Measurements from ENCODE around the gene CACNA1C. TPM values are rescaled to one million over a fixed set of nuclear protein-coding genes. Genes with fewer than 3 reads are reported as not detected.

The CACNA1C gene
- total RNA-seq, 2 donors from 2014 or later, result 0.84 to 10.2 TPM

DNA sequence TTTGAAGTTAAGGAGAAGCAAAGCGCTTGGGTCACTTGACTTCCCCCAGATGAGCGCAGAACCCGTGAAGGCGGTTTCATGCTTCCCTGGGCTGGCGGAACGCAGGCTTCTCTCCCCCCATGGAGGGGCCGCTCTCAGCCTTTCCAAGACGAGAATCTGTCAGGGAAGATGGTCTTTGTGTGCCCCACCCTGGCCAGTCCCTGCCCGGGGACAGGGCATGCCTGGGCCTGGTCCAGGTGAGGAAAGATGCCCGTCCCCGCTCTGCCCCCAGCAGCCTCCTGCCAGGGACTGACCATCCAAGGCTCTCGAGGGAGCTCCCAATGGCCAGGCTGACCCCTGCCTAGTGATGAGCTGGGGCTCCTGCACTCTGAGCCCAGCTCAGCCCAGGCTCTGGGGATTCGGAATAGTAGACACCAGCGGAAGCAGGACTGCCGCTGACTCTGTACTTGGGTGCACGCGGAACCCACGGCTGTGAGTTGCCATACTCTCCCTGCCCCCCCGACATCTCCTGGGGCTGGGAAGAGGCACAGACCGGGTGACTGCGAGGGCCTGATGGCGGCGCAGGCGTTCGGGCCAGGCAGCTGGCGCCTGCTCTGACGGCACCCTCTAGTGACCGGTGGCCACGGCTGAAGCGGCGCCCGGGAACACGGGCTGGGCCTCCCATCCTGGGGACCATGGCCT lies 599.8 kb downstream of the CACNA1C start:
- intact Hi-C loops (cut with DNase I), result no loop called here
- Histone ChIP-seq H3K36me3 (no peaks in the 10 kb centered on the region), H3K9ac (ENCODE audit: low read depth in 2 of 2, low read length in 2 of 2) (no peak overlapping the region), H3K27ac (no peak overlapping the region), H3K4me3 (no peak overlapping the region), H3K9me3 (no peaks in the 10 kb centered on the region), H3K4me1 (no peaks in the 10 kb centered on the region), H3K27me3 (no peaks in the 10 kb centered on the region)
- TF ChIP-seq, protein P1, sequence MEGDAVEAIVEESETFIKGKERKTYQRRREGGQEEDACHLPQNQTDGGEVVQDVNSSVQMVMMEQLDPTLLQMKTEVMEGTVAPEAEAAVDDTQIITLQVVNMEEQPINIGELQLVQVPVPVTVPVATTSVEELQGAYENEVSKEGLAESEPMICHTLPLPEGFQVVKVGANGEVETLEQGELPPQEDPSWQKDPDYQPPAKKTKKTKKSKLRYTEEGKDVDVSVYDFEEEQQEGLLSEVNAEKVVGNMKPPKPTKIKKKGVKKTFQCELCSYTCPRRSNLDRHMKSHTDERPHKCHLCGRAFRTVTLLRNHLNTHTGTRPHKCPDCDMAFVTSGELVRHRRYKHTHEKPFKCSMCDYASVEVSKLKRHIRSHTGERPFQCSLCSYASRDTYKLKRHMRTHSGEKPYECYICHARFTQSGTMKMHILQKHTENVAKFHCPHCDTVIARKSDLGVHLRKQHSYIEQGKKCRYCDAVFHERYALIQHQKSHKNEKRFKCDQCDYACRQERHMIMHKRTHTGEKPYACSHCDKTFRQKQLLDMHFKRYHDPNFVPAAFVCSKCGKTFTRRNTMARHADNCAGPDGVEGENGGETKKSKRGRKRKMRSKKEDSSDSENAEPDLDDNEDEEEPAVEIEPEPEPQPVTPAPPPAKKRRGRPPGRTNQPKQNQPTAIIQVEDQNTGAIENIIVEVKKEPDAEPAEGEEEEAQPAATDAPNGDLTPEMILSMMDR (IDR thresholded peaks at IDR 0.05), result no peak
- no peak for DNase-seq

DNA sequence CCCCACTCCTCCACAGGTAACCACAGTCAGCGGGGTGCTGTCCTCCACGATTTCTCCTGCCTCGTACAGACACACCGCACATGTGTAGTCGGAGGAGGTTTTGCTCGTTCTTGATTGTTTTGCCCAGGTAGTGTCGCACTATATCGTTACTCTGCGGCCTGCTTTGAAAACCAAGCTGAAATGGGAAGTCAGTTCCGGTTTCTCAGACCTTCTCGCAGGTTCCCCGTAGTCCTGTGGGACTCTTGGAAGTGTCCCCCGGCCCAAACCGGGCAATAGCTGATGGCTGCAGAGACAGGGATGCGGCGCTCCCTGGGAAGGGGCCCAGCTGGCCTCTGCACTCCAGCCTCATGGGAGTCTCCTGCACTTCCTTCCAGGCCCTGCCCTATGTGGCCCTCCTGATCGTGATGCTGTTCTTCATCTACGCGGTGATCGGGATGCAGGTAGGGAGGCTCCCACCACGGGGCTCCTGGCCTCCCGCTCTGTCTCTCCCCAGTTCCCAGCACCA lies 600.7 kb downstream of the CACNA1C start:
- Histone ChIP-seq H3K36me3 (no peaks in the 10 kb centered on the region), H3K4me1 (no peaks in the 10 kb centered on the region), H3K27ac (no peak overlapping the region), H3K9me3 (no peaks in the 10 kb centered on the region), H3K27me3 (no peaks in the 10 kb centered on the region), H3K4me3 (no peak overlapping the region), H3K9ac (ENCODE audit: low read depth in 2 of 2, low read length in 2 of 2) (no peak overlapping the region)
- intact Hi-C loops (cut with DNase I), result no loop called here
- TF ChIP-seq, protein P1 (IDR thresholded peaks at IDR 0.05), result no peak
- DNase-seq, result no peak

DNA sequence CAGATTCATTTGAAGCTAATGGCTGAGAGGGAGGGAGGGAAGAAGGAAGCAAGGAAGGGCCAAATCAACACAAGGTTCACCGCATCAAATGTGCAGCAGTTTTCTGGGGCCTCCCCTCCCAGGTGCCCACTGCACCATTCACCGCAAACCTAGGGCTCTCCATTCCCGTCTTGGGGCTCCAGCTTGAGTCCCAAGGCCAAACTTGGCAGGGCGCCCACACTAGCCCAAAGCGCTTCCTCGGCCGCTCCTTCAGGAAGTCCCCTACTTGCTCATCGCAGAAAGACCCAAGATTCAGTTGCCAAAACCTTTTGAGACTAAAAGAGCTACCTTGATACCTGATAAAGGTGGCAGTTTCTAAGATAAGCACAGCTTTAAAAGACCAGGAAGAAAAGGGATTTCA lies 601.5 kb downstream of the CACNA1C start:
- TF ChIP-seq, protein P1 (IDR thresholded peaks at IDR 0.05), result no peak
- no peaks in the 10 kb centered on the region for H3K9me3 ChIP-seq
- H3K4me1 ChIP-seq, result no peaks in the 10 kb centered on the region
- no peak overlapping the region for H3K4me3 ChIP-seq
- H3K36me3 ChIP-seq, result no peaks in the 10 kb centered on the region
- H3K9ac ChIP-seq (ENCODE audit: low read depth in 2 of 2, low read length in 2 of 2), result no peak overlapping the region
- intact Hi-C loops (cut with DNase I), result no loop called here
- no peak overlapping the region for H3K27ac ChIP-seq
- DNase-seq, result no peak
- H3K27me3 ChIP-seq, result no peaks in the 10 kb centered on the region

DNA sequence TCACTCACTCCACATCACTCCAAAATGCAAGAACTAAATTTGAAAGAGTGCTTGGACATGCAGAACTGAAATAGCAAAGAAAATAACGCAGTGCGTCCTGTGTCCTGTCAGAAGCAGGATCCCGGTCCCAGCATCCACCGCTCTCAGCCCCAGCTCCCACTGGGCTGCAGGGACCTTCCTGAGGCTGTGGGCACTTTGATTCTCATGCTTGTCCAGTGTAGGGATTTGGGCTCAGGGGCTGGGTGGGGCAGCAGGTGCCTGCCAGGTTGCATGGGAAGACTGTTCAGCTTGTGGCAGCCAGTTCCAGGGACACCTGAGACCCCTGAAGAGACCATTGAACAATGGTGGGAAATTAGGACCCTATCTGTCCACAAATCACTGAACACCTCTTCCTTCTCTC lies 602.0 kb downstream of the CACNA1C start:
- no peak for DNase-seq
- Histone ChIP-seq H3K4me3 (no peak overlapping the region), H3K9me3 (no peaks in the 10 kb centered on the region), H3K36me3 (no peaks in the 10 kb centered on the region), H3K27me3 (no peaks in the 10 kb centered on the region), H3K4me1 (no peaks in the 10 kb centered on the region), H3K9ac (ENCODE audit: low read depth in 2 of 2, low read length in 2 of 2) (no peak overlapping the region), H3K27ac (no peak overlapping the region)
- intact Hi-C loops (cut with DNase I), result no loop called here
- TF ChIP-seq, protein P1 (IDR thresholded peaks at IDR 0.05), result no peak

DNA sequence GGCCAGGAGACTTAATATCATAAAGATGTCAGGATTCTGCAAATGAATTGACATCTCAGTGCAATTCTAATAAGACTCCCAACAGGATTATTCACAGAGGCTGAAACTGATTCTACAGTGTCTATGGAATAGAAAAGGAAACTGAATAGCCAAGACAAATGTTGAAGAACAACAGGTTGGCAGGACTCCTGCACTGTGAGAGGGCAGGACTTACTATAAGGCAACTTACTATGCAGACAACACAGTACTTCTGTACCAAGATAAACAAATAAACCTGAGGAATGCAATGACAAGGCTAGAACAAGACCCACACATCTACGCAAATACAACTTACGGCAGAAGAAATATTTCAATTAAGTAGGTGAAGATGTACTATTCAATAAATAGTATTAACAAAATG lies 609.7 kb downstream of the CACNA1C start:
- TF ChIP-seq, protein P1 (IDR thresholded peaks at IDR 0.05), result no peak
- Histone ChIP-seq H3K27ac (no peak overlapping the region), H3K27me3 (no peaks in the 10 kb centered on the region), H3K9ac (ENCODE audit: low read depth in 2 of 2, low read length in 2 of 2) (no peak overlapping the region), H3K36me3 (no peaks in the 10 kb centered on the region), H3K4me1 (no peaks in the 10 kb centered on the region), H3K9me3 (no peaks in the 10 kb centered on the region), H3K4me3 (no peak overlapping the region)
- intact Hi-C loops (cut with DNase I), result no loop called here
- no peak for DNase-seq
